Heart left ventricle (tissue), 13 donors: ENCODE data around the gene CHST6.

Experiments used
- CTCF ChIP-seq, 12 donors: fragments of 200-600 bp; sonication (generic) in 4 of 12; IDR thresholded peaks; one replicate each; pipeline versions ENCODE4 v1.5.0 to v1.8.0; 2018 to 2022; ENCODE audit warnings: antibody characterized with exemption in 12 of 12, mild to moderate bottlenecking in 5 of 12
- POLR2A ChIP-seq, 2 donors: fragments of 450-650 bp; IDR thresholded peaks; one replicate each; pipeline ENCODE4 v1.6.1; 2017; ENCODE audit warnings: antibody characterized with exemption in 2 of 2, mild to moderate bottlenecking in 2 of 2, moderate library complexity in 2 of 2
- donor health status: ischemic (EF 13 %, LVEDD 7.1; RV severe dilation, severe dysfunction).
- donor health status: DM: no; HTN: yes; CAD: no.
- donor health status: DM: no; HTN: no; CAD: no.
- donor health status: ischemic (EF 25% LVEDD 6.9; RV normal size, moderate dysfunction).
- donor health status: ischemic (EF 25% LVEDD 5.7; RV mildly dilated, moderate dysfunction).
- donor health status: ischemic (EF 35%, LVEDD 5.7; RV mildly dilated, moderate dysfunction).
- donor health status: nonischemic (EF 11% LVEDD 7.7; RV severe dilation, severe dysfunction).
- donor health status: DM: yes; HTN: yes; CAD: no.
- donor health status: PGD.
- donor health status: ischemic (EF 29% LVEDD 5.4; RV normal size, mild dysfunction).
- donor health status: nonischemic (EF 23%, LVEDD 6.1; RV moderate dilation, normal function).

- TF ChIP-seq CTCF (IDR thresholded peaks at IDR 0.05) (no peak), POLR2A (IDR thresholded peaks at IDR 0.05) (no peak)
These were observed 34.8 kb downstream of the CHST6 start for GRCh38 chr16:75460446-75460845.
